ENCODE data around the gene DSCAM. TPM values are rescaled to one million over a fixed set of nuclear protein-coding genes. Genes with fewer than 3 reads are reported as not detected.

DSCAM gene
- total RNA-seq, 4 donors from 2014 or later = not detected

DNA sequence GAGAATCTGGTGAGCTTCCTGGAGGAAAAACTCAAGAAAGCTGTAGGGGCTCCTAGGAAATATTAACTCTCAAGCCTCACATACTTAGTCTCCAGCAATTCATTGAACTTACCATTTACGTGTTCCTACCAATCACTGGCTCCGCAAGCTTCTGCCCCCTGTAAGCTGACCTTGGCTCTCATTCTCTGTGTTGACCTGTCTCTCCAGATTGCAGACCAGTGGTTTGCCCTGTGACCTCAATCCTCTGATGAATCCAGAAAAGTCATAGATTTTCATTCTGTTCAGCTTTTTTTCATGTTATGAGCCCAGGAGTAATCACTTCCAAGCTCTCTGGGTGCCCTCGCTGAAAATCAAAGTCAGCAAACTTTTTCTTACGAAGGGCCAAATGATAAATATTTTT lies 241.9 kb downstream of the DSCAM start:
- TF ChIP-seq POLR2A (IDR thresholded peaks at IDR 0.05) = no peak
- TF ChIP-seq, protein P1, sequence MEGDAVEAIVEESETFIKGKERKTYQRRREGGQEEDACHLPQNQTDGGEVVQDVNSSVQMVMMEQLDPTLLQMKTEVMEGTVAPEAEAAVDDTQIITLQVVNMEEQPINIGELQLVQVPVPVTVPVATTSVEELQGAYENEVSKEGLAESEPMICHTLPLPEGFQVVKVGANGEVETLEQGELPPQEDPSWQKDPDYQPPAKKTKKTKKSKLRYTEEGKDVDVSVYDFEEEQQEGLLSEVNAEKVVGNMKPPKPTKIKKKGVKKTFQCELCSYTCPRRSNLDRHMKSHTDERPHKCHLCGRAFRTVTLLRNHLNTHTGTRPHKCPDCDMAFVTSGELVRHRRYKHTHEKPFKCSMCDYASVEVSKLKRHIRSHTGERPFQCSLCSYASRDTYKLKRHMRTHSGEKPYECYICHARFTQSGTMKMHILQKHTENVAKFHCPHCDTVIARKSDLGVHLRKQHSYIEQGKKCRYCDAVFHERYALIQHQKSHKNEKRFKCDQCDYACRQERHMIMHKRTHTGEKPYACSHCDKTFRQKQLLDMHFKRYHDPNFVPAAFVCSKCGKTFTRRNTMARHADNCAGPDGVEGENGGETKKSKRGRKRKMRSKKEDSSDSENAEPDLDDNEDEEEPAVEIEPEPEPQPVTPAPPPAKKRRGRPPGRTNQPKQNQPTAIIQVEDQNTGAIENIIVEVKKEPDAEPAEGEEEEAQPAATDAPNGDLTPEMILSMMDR (IDR thresholded peaks at IDR 0.05) = no peak
- intact Hi-C loops (cut with DNase I; ENCODE audit: low total_unique reads) = no loop called here
- 95 to 96% methylated on average over 4 of the region's 4 CpGs for WGBS, 2 donors
- H3K4me3 ChIP-seq (ENCODE audit: low read depth, poor library complexity, severe bottlenecking) = no peak overlapping the region
- DNase-seq (ENCODE audit: low spot score in 2 of 2) = no peak

DNA sequence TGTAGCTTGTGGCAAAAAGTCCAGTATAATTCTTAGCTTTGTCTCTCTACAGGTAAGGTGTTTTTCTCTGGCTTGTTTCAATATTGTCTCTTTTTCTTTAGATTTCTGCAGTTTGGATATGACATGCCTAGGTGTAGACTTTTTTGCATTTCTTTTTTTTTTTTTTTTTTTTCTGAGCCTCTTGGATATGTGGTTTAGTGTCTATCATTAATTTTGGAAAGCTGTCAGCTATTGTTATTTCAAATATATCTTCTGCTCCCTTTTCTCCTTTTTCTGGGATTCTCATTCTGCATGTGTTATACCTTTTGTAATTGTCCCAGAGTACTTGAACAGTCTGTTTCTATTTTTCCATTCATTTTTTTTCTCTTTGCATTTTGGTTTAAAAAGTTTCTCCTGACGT lies 243.2 kb downstream of the DSCAM start:
- 88 to 92% methylated on average over 1 of the region's 1 CpG for WGBS, 2 donors
- intact Hi-C loops (cut with DNase I; ENCODE audit: low total_unique reads) = no loop called here
- no peak for DNase-seq (ENCODE audit: low spot score in 2 of 2)
- H3K4me3 ChIP-seq (ENCODE audit: low read depth, poor library complexity, severe bottlenecking) = no peak overlapping the region
- TF ChIP-seq, protein P1 (IDR thresholded peaks at IDR 0.05) = no peak
- no peak for TF ChIP-seq POLR2A (IDR thresholded peaks at IDR 0.05)

DNA sequence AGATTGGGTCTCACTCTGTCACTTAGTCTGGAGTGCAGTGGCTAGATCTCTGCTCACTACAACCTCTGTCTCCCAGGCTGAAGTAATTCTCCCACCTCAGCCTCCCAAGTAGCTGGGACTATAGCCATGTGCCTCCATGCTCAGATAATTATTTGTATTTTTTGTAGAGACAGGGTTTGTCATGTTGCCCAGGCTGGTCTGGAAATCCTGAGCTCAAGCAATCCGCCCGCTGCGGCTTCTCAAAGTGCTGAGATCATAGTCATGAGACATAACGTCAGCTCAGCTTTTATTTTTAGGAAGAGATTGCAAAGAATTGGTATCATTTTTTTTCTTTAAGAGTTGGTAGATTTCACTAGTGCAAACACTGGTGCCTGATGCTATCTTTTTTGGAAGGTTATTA lies 244.9 kb downstream of the DSCAM start:
- DNase-seq (ENCODE audit: low spot score in 2 of 2) = peak in 1 of 2 donors; percentile 34
- intact Hi-C loops (cut with DNase I; ENCODE audit: low total_unique reads) = no loop called here
- H3K4me3 ChIP-seq (ENCODE audit: low read depth, poor library complexity, severe bottlenecking) = no peak overlapping the region
- WGBS, 2 donors = 64 to 68% methylated on average over 4 of the region's 4 CpGs
- TF ChIP-seq POLR2A (IDR thresholded peaks at IDR 0.05) = no peak
- TF ChIP-seq, protein P1 (IDR thresholded peaks at IDR 0.05) = no peak

DNA sequence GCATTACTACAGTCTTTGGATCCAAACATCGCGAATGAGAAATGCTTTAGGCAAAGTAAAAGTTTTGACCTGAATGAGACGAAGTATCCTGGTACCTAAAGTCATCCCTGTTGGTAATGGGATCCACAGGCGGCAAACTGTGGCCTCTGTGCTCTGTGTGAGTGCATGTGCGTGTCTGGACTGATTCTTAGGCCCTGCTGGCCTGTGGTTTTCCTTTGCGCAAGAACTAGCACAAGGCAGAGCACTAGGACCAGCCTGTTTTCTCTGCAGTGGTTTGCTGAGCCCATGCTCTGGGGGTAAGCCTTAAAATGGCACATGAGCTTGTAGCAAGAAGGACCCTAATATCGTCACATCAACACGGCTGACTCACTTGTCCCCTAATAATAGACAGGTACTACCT lies 251.2 kb downstream of the DSCAM start:
- WGBS, 2 donors = 81 to 83% methylated on average over 8 of the region's 8 CpGs
- no peak for DNase-seq (ENCODE audit: low spot score in 2 of 2)
- no peak overlapping the region for H3K4me3 ChIP-seq (ENCODE audit: low read depth, poor library complexity, severe bottlenecking)
- intact Hi-C loops (cut with DNase I; ENCODE audit: low total_unique reads) = no loop called here
- no peak for TF ChIP-seq POLR2A (IDR thresholded peaks at IDR 0.05)
- TF ChIP-seq, protein P1 (IDR thresholded peaks at IDR 0.05) = no peak

DNA sequence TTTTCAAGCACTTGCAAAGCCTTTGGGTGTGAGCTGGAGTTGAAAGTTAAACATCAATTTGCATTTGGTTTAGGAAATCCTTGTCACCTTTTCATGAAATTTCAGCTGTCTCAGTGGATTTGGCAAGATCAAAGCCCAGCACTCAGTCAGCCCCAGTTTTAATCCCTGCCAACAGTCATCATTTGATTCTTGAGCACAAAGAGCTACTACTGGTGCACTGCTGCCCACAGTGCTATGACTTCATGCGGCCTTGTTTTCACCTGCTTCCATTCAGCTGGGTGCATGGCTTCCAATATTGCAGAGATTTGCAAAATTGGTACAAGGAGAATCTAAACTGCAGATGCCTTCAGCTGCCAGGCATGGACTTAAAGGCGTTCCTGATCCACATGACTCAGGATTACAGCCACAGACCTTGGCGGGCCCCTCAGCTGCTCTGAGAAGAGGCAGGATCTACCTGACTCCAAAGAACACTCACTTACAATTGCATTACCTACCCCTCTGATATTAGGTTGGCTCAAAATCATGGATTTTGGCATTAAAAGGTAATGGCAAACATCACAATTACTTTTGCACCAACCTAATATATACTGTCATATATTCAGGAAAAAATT lies 259.1 kb downstream of the DSCAM start:
- intact Hi-C loops (cut with DNase I; ENCODE audit: low total_unique reads) = no loop called here

More for the DNA sequence above, 259.1 kb downstream of the DSCAM start:
- DNase-seq (ENCODE audit: low spot score in 2 of 2) = no peak
- 60 to 73% methylated on average over 3 of the region's 3 CpGs for WGBS, 2 donors
- no peak overlapping the region for H3K4me3 ChIP-seq (ENCODE audit: low read depth, poor library complexity, severe bottlenecking)
- TF ChIP-seq POLR2A (IDR thresholded peaks at IDR 0.05) = no peak
- TF ChIP-seq, protein P1 (IDR thresholded peaks at IDR 0.05) = no peak
